Duodenal mucosa (tissue), 2 donors: ENCODE results near the gene LTF.
"Not testable (repeated sequence)": the region's sequence is repeated elsewhere in the genome, so short reads cannot be mapped to it uniquely, and the experiment has no call there.

ENCODE experiments used
- H3K27ac ChIP-seq: one replicate; pipeline ENCODE4 v1.7.0; 2013; ENCODE audit warnings: low read depth, low read length
- H3K27me3 ChIP-seq, 2 donors: one replicate each; pipeline ENCODE4 v1.7.0; 2013; ENCODE audit warnings: low read length in 2 of 2, control low read depth in 1 of 2; ENCODE audit not compliant: insufficient read depth in 2 of 2, control insufficient read depth in 1 of 2
- H3K36me3 ChIP-seq, 2 donors: one replicate each; pipeline ENCODE4 v1.7.0; 2013; ENCODE audit warnings: low read length in 2 of 2, control low read depth in 1 of 2; ENCODE audit not compliant: insufficient read depth in 2 of 2, control insufficient read depth in 1 of 2
- H3K4me1 ChIP-seq, 2 donors: one replicate each; pipeline ENCODE4 v1.7.0; 2013; ENCODE audit warnings: low read length in 2 of 2, control low read depth in 1 of 2; ENCODE audit not compliant: insufficient read depth in 2 of 2, control insufficient read depth in 1 of 2
- H3K4me3 ChIP-seq, 2 donors: one replicate each; pipeline ENCODE4 v1.7.0; 2013; ENCODE audit warnings: low read length in 2 of 2, low read depth in 1 of 2
- H3K9ac ChIP-seq, 2 donors: one replicate each; pipeline ENCODE4 v1.7.0; 2013; ENCODE audit warnings: low read length in 2 of 2, low read depth in 1 of 2
- H3K9me3 ChIP-seq, 2 donors: one replicate each; pipeline ENCODE4 v1.7.0; 2013; ENCODE audit warnings: low read length in 2 of 2, control low read depth in 1 of 2; ENCODE audit not compliant: control insufficient read depth in 1 of 2

LTF gene

GRCh38 chr3:46500656-46501635 is 36.2 kb upstream of the LTF start:
- no peaks in the 10 kb centered on the region for H3K27me3 ChIP-seq
- no peak overlapping the region for H3K9ac ChIP-seq
- no peaks in the 10 kb centered on the region for H3K4me1 ChIP-seq
- H3K4me3 ChIP-seq: no peak overlapping the region
- no peak overlapping the region for H3K27ac ChIP-seq
- H3K36me3 ChIP-seq: no peaks in the 10 kb centered on the region
- no peaks in the 10 kb centered on the region for H3K9me3 ChIP-seq

DNA sequence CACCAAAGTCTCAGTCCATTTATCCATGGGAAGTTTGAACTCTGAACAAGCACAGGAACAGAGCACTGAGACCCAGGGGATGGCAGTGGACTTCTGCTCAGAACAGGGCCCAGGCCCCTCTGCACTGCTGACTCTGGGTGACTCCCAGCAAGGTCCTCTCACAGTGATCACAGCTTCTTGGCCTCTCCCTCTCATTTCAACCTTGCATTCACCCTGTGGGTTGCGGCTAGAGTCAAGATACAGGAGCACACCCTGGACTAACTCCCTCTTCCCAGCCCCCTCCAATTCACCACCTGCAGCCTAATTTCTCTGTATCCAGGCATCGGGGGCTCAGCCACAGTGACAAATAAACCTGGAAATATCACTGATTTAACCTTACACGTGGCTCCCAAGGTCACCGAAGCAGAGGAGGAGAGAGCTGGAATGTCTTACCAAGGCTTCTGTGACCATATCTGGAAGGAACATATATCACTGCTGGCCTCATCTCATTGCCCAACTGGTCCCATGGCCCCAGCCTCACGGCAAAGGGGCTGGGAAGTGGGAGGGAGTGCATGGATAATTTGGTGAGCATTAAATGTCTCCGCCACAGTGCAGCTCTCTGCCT is 34.3 kb upstream of the LTF start:
- H3K27ac ChIP-seq: no peak overlapping the region
- no peaks in the 10 kb centered on the region for H3K27me3 ChIP-seq
- no peak overlapping the region for H3K4me3 ChIP-seq
- no peaks in the 10 kb centered on the region for H3K9me3 ChIP-seq
- H3K36me3 ChIP-seq: no peaks in the 10 kb centered on the region
- no peaks in the 10 kb centered on the region for H3K4me1 ChIP-seq
- no peak overlapping the region for H3K9ac ChIP-seq

GRCh38 chr3:46497556-46498265 is 33.0 kb upstream of the LTF start, which contains the start of gene RTP3:
TSS of gene RTP3 (plus strand) at chr3:46497976. CDS start at chr3:46498063, 87 bp downstream.
- Histone ChIP-seq H3K27me3 (no peaks in the 10 kb centered on the region), H3K9me3 (no peaks in the 10 kb centered on the region), H3K27ac (no peak within 1 kb of the TSS), H3K4me1 (no peaks in the 10 kb centered on the region), H3K9ac (no peak within 1 kb of the TSS), H3K4me3 (no peak within 1 kb of the TSS), H3K36me3 (no peaks in the 10 kb centered on the region)

DNA sequence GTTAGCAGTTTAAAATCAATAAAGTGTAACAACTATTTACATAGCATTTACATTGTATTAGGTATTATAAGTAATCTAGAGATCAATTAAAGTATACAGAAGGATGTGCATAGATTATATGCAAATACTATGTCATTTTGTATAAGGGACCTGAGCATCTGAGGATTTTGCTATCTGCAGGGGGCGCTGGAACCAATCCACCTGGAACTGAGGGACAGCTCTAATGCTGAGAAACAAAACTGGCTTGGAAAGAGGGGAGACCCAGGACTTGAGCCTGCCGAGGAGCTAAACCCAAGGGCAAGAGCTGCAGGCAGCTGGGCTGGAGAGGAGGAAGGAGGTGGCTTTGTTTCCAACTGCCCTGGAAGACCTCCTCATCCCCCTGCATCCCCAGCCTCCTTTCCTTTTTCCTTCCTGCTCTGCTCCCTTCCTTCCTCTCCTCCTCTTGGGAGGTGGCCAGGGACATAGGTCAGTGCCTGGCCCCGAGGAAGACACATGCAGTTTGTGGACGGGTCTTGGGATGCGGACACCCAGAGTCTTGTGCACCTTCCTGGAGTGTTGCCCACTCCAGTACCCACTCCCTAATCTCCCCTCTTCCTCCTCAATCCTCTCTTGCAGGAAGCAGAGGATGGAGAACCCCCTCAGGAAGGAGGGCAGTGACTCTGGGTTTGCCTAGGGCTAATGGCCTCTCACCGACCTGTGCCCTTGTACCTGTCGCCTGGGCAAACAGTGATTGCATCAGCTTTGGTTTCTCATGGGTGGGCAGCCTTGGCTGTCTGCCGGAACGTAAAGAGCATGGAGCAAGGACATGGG is 32.2 kb upstream of the LTF start:
- no peak overlapping the region for H3K4me3 ChIP-seq
- no peaks in the 10 kb centered on the region for H3K4me1 ChIP-seq
- H3K36me3 ChIP-seq: no peaks in the 10 kb centered on the region
- no peak overlapping the region for H3K9ac ChIP-seq
- H3K27me3 ChIP-seq: no peaks in the 10 kb centered on the region
- H3K27ac ChIP-seq: no peak overlapping the region
- no peaks in the 10 kb centered on the region for H3K9me3 ChIP-seq

GRCh38 chr3:46495901-46496456 is 31.3 kb upstream of the LTF start:
- Histone ChIP-seq H3K27me3 (no peaks in the 10 kb centered on the region), H3K4me3 (no peak overlapping the region), H3K27ac (no peak overlapping the region), H3K36me3 (no peaks in the 10 kb centered on the region), H3K9ac (no peak overlapping the region), H3K9me3 (no peaks in the 10 kb centered on the region), H3K4me1 (no peaks in the 10 kb centered on the region)

- not testable (repeated sequence) for H3K9me3 ChIP-seq, H3K9ac ChIP-seq, H3K27ac ChIP-seq, H3K4me3 ChIP-seq, H3K4me1 ChIP-seq, H3K36me3 ChIP-seq, H3K27me3 ChIP-seq
Measured at GRCh38 chr3:46494491-46494890, 29.8 kb upstream of the LTF start.

DNA sequence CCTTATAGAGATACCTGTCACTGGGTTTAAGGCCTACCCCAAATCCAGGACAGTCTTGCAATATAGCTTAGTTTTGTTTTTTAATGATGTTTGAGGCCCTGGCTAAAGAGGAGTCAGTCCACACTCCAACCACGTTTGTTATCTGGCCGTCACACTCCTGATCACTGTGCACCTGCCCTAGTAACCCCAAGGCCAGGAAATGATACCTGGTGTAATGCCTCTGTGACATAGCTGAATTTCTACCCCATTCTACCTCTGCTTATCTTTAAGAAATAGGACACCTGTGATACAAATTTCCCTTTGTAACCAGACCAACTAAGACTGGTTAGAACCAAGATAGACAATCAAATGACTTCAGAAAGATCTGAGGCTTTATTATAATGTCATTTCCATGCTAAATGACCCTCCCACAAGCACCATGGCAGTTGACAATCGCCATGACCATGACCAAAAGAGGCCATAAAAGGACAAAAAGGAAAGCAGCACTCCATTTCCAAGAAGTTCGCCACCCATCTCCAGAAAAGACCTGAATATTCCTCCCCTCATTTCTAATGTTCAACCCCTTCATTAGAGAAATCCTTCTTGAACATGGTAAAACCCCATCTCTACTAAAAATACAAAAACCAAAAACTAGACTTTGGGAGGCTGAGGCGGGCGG is 28.3 kb upstream of the LTF start:
- no peaks in the 10 kb centered on the region for H3K9me3 ChIP-seq
- H3K36me3 ChIP-seq: no peaks in the 10 kb centered on the region
- H3K4me3 ChIP-seq: no peak overlapping the region
- H3K4me1 ChIP-seq: peaks cover 5 to 6% of the 10 kb centered on the region in 2 donors
- H3K27ac ChIP-seq: no peak overlapping the region
- H3K9ac ChIP-seq: no peak overlapping the region
- no peaks in the 10 kb centered on the region for H3K27me3 ChIP-seq

- Histone ChIP-seq H3K9me3 (no peaks in the 10 kb centered on the region), H3K9ac (no peak overlapping the region), H3K4me1 (peaks cover 5 to 6% of the 10 kb centered on the region in 2 donors), H3K4me3 (no peak overlapping the region), H3K27me3 (no peaks in the 10 kb centered on the region), H3K27ac (no peak overlapping the region), H3K36me3 (no peaks in the 10 kb centered on the region)
Measured at GRCh38 chr3:46491089-46492070, 26.7 kb upstream of the LTF start.
